Stimulated activated CD4-positive, alpha-beta T cell treated with anti-CD3 and anti-CD28 coated beads, Interleukin-4, amount 100 ng/mL, for 4 hours (primary cell): ENCODE measurements around the gene AUTS2.

Experiments used
- DNase-seq, 2 experiments: peaks; one replicate each; pipeline ENCODE4 v3.0.0-alpha.2; 2020

Gene AUTS2

GRCh38 chr7:69659983-69660382 is 61.7 kb downstream of the AUTS2 start:
- no peak for DNase-seq

GRCh38 chr7:69661342-69661741 is 63.1 kb downstream of the AUTS2 start:
- no peak for DNase-seq

GRCh38 chr7:69663911-69664832 is 65.9 kb downstream of the AUTS2 start:
- DNase-seq: no peak

- no peak for DNase-seq
Measured at GRCh38 chr7:69665369-69665768, 67.1 kb downstream of the AUTS2 start.

GRCh38 chr7:69668339-69668870 is 70.1 kb downstream of the AUTS2 start:
- no peak for DNase-seq

GRCh38 chr7:69670701-69671100 is 72.4 kb downstream of the AUTS2 start:
- DNase-seq: no peak

GRCh38 chr7:69673074-69673473 is 74.8 kb downstream of the AUTS2 start:
- DNase-seq: no peak

- DNase-seq: no peak
Measured at GRCh38 chr7:69674701-69675182, 76.5 kb downstream of the AUTS2 start.

GRCh38 chr7:69676247-69676646 is 78.0 kb downstream of the AUTS2 start:
- no peak for DNase-seq

- no peak for DNase-seq
Measured at GRCh38 chr7:69677054-69677852, 79.0 kb downstream of the AUTS2 start.

GRCh38 chr7:69677881-69678493 is 79.7 kb downstream of the AUTS2 start:
- DNase-seq: no peak

GRCh38 chr7:69678494-69679187 is 80.4 kb downstream of the AUTS2 start:
- DNase-seq: no peak

- no peak for DNase-seq
Measured at GRCh38 chr7:69681181-69681580, 82.9 kb downstream of the AUTS2 start.

GRCh38 chr7:69682518-69682917 is 84.2 kb downstream of the AUTS2 start:
- DNase-seq: no peak

- DNase-seq: no peak
Measured at GRCh38 chr7:69683002-69683401, 84.7 kb downstream of the AUTS2 start.

- DNase-seq: no peak
Measured at GRCh38 chr7:69684369-69685292, 86.4 kb downstream of the AUTS2 start.

GRCh38 chr7:69685293-69685631 is 87.0 kb downstream of the AUTS2 start:
- no peak for DNase-seq

- no peak for DNase-seq
Measured at GRCh38 chr7:69686366-69686765, 88.1 kb downstream of the AUTS2 start.

GRCh38 chr7:69687739-69688433 is 89.6 kb downstream of the AUTS2 start:
- no peak for DNase-seq

- no peak for DNase-seq
Measured at GRCh38 chr7:69690329-69690728, 92.1 kb downstream of the AUTS2 start.

GRCh38 chr7:69691327-69691726 is 93.1 kb downstream of the AUTS2 start:
- no peak for DNase-seq
